Measurements from ENCODE around the gene ACKR1. TPM values are rescaled to one million over a fixed set of nuclear protein-coding genes. Genes with fewer than 3 reads are reported as not detected.

The ACKR1 gene
- total and polyA plus RNA-seq, 2 of the 13 experiments (the other 11 are each of a cell fraction or from before 2014, with no cell fraction given) = not detected

DNA sequence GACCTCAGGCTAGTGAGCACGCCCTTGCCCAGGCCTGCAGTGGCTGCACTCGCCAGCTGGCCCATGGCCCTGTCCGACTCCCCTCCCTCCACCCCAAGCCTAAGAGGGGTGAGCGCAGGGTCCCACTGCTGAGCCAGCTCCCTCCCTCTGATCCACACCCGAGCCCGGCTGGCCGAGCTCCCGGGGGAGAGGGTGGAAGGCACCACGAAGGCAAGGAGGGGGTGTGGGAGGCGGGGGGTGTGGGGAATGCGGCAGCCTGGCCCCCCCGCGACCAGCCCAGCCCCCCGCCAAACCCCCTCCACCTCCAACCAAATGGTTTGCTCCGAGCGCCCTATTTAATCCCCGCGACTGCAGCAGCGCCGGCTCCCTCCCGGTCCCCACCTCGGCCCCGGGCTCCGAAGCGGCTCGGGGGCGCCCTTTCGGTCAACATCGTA is 33.4 kb upstream of the ACKR1 start, which contains the start of gene CADM3:
Gene CADM3, plus strand, starts transcription at position 362 of the 434 bp plus-strand sequence. CDS start 151 bp downstream, outside the sequence.
- no peak within 1 kb of the TSS for H3K4me2 ChIP-seq (ENCODE audit: low read depth, low read length)
- no TSS peak for BruUV-seq (replicated peaks)
- TF ChIP-seq ZNF414 (CRISPR knock-in tag; IDR thresholded peaks at IDR 0.05) = no peak
- TF ChIP-seq SRSF1 (optimal IDR thresholded peaks at IDR 0.05; ENCODE audit: low read depth, low read length) = no peak
- no peak for TF ChIP-seq MAFK (conservative IDR thresholded peaks at IDR 0.05 in 1 of 2, IDR thresholded peaks at IDR 0.05 in 1 of 2; ENCODE audit: low read length in 2 of 2)
- no peak for TF ChIP-seq SUZ12 (IDR thresholded peaks at IDR 0.05; ENCODE audit: low read depth, low read length)
- TF ChIP-seq SIX4 (CRISPR knock-in tag; IDR thresholded peaks at IDR 0.05) = no peak
- TF ChIP-seq TAF1 (CRISPR knock-in tag; IDR thresholded peaks at IDR 0.05) = no peak
- TF ChIP-seq ZXDC (CRISPR knock-in tag; IDR thresholded peaks at IDR 0.05) = no peak
- TF ChIP-seq NR2F6 (IDR thresholded peaks at IDR 0.05) = no peak
- no peak for TF ChIP-seq NR2F6 (CRISPR knock-in tag; IDR thresholded peaks at IDR 0.05)
- TF ChIP-seq, protein P1, sequence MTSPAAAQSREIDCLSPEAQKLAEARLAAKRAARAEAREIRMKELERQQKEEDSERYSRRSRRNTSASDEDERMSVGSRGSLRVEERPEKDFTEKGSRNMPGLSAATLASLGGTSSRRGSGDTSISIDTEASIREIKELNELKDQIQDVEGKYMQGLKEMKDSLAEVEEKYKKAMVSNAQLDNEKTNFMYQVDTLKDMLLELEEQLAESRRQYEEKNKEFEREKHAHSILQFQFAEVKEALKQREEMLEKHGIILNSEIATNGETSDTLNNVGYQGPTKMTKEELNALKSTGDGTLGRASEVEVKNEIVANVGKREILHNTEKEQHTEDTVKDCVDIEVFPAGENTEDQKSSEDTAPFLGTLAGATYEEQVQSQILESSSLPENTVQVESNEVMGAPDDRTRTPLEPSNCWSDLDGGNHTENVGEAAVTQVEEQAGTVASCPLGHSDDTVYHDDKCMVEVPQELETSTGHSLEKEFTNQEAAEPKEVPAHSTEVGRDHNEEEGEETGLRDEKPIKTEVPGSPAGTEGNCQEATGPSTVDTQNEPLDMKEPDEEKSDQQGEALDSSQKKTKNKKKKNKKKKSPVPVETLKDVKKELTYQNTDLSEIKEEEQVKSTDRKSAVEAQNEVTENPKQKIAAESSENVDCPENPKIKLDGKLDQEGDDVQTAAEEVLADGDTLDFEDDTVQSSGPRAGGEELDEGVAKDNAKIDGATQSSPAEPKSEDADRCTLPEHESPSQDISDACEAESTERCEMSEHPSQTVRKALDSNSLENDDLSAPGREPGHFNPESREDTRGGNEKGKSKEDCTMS (CRISPR knock-in tag; conservative IDR thresholded peaks at IDR 0.05) = no peak
- TF ChIP-seq ZNF83 (CRISPR knock-in tag; IDR thresholded peaks at IDR 0.05; ENCODE audit: borderline replicate concordance) = no peak
- TF ChIP-seq FOXC1 (CRISPR knock-in tag; IDR thresholded peaks at IDR 0.05; ENCODE audit: borderline replicate concordance) = no peak
- no peak for TF ChIP-seq ZNF451 (CRISPR knock-in tag; IDR thresholded peaks at IDR 0.05)
- no peak for FAIRE-seq
- H3K4me1 ChIP-seq (ENCODE audit: insufficient read depth, low read length) = no peaks in the 10 kb centered on the region
- intact Hi-C loops (cut with micrococcal nuclease; ENCODE audit: unreplicated experiment) (no loop called here), in situ Hi-C loops (cut with HindIII; ENCODE audit: extremely low pct_ligation_motif_present, low pct_unique_long_range_greater_than_20kb) (no loop called here)
- POLR2A ChIA-PET = no interaction called here
- H4K20me1 ChIP-seq (ENCODE audit: insufficient read depth, low read length) = no peaks in the 10 kb centered on the region
- no peaks in the 10 kb centered on the region for H3K9me3 ChIP-seq (ENCODE audit: low read length)
- no peak for ATAC-seq
- no peaks in the 10 kb centered on the region for H3K36me3 ChIP-seq (replicated peaks in 1 of 2; ENCODE audit: control insufficient read depth in 1 of 2, insufficient read depth in 2 of 2, low read length in 2 of 2)
- 1% methylated on average over 15 of the region's 29 CpGs for WGBS (ENCODE audit: low lambda C conversion rate)
- CTCF ChIA-PET (ENCODE audit: low intra/inter-chr PET ratio, low total read pairs) = no interaction called here
- H3K27me3 ChIP-seq (ENCODE audit: control insufficient read depth in 1 of 2, insufficient read depth in 2 of 2, low read length in 2 of 2) = peaks cover 2 to 16% of the 10 kb centered on the region in 2 experiments; a peak in 3 of 5 replicates
- no peak within 1 kb of the TSS for H3K4me3 ChIP-seq (replicated peaks in 1 of 3; ENCODE audit: insufficient read depth in 1 of 3, low read depth in 2 of 3, low read length in 3 of 3)
- H3K27ac ChIP-seq (ENCODE audit: extremely low read length, insufficient read depth, low read length) = no peak within 1 kb of the TSS
- no peak within 1 kb of the TSS for H3K9ac ChIP-seq (ENCODE audit: insufficient read depth, low read depth, low read length)
- no peak within 1 kb of the TSS for H2AFZ ChIP-seq (ENCODE audit: low read length)
- no peaks in the 10 kb centered on the region for H3K79me2 ChIP-seq (ENCODE audit: insufficient read depth, low read length)
- DNase-seq (ENCODE audit: low spot score) = no peak

Measured in HepG2 (cell line).